ENCODE data around the gene BTNL9. TPM values are rescaled to one million over a fixed set of nuclear protein-coding genes. Genes with fewer than 3 reads are reported as not detected.
"Not testable (repeated sequence)": the region's sequence is repeated elsewhere in the genome, so short reads cannot be mapped to it uniquely, and the experiment has no call there.

Gene BTNL9
- total RNA-seq, 1 experiment from 2014 or later = 5.0 TPM

- no peak overlapping the region for H3K4me3 Mint-ChIP-seq (ENCODE audit: low read depth, unreplicated experiment)
- no peaks in the 10 kb centered on the region for H3K36me3 Mint-ChIP-seq (ENCODE audit: insufficient read depth, unreplicated experiment)
- TF ChIP-seq, protein P1, sequence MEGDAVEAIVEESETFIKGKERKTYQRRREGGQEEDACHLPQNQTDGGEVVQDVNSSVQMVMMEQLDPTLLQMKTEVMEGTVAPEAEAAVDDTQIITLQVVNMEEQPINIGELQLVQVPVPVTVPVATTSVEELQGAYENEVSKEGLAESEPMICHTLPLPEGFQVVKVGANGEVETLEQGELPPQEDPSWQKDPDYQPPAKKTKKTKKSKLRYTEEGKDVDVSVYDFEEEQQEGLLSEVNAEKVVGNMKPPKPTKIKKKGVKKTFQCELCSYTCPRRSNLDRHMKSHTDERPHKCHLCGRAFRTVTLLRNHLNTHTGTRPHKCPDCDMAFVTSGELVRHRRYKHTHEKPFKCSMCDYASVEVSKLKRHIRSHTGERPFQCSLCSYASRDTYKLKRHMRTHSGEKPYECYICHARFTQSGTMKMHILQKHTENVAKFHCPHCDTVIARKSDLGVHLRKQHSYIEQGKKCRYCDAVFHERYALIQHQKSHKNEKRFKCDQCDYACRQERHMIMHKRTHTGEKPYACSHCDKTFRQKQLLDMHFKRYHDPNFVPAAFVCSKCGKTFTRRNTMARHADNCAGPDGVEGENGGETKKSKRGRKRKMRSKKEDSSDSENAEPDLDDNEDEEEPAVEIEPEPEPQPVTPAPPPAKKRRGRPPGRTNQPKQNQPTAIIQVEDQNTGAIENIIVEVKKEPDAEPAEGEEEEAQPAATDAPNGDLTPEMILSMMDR (IDR thresholded peaks at IDR 0.05; ENCODE audit: unreplicated experiment) = no peak
- H3K4me1 Mint-ChIP-seq (ENCODE audit: low read depth, unreplicated experiment) = no peaks in the 10 kb centered on the region
- H3K9me3 Mint-ChIP-seq (ENCODE audit: low read depth, unreplicated experiment) = no peaks in the 10 kb centered on the region
- no TSS peak for BruUV-seq (replicated peaks)
- intact Hi-C loops (cut with micrococcal nuclease; ENCODE audit: unreplicated experiment) = loop anchor here (2.0 kb wide), 1 partner anchor 115 kb away; no protein-coding TSS in a partner anchor
- H3K27me3 Mint-ChIP-seq (ENCODE audit: unreplicated experiment) = no peaks in the 10 kb centered on the region
- DNase-seq = no peak
- CTCF ChIA-PET = interaction anchor here (0.9 kb wide), 1 partner anchor 99 kb away, joined by 3 read pairs; no protein-coding TSS in a partner anchor
- no peak overlapping the region for H3K27ac Mint-ChIP-seq (ENCODE audit: unreplicated experiment)
These were observed 4.1 kb downstream of the BTNL9 start for GRCh38 chr5:181044093-181044599.

GRCh38 chr5:181044662-181045305, 4.7 kb downstream of the BTNL9 start:
- Mint-ChIP-seq H3K4me3 (ENCODE audit: low read depth, unreplicated experiment) (no peak overlapping the region), H3K27me3 (ENCODE audit: unreplicated experiment) (no peaks in the 10 kb centered on the region), H3K36me3 (ENCODE audit: insufficient read depth, unreplicated experiment) (no peaks in the 10 kb centered on the region), H3K27ac (ENCODE audit: unreplicated experiment) (no peak overlapping the region), H3K4me1 (ENCODE audit: low read depth, unreplicated experiment) (no peaks in the 10 kb centered on the region), H3K9me3 (ENCODE audit: low read depth, unreplicated experiment) (no peaks in the 10 kb centered on the region)
- CTCF ChIA-PET = interaction anchor here (0.5 kb wide), 1 partner anchor 68 kb away, joined by 4 read pairs; no protein-coding TSS in a partner anchor
- DNase-seq = no peak
- TF ChIP-seq, protein P1 (IDR thresholded peaks at IDR 0.05; ENCODE audit: unreplicated experiment) = no peak
- intact Hi-C loops (cut with micrococcal nuclease; ENCODE audit: unreplicated experiment) = loop anchor here (2.0 kb wide), 1 partner anchor 114 kb away; no protein-coding TSS in a partner anchor
- no TSS peak for BruUV-seq (replicated peaks)

GRCh38 chr5:181045316-181045715, 5.2 kb downstream of the BTNL9 start:
- no peak for DNase-seq
- Mint-ChIP-seq H3K27me3 (ENCODE audit: unreplicated experiment) (no peaks in the 10 kb centered on the region), H3K36me3 (ENCODE audit: insufficient read depth, unreplicated experiment) (no peaks in the 10 kb centered on the region), H3K4me3 (ENCODE audit: low read depth, unreplicated experiment) (no peak overlapping the region), H3K27ac (ENCODE audit: unreplicated experiment) (no peak overlapping the region), H3K4me1 (ENCODE audit: low read depth, unreplicated experiment) (no peaks in the 10 kb centered on the region), H3K9me3 (ENCODE audit: low read depth, unreplicated experiment) (no peaks in the 10 kb centered on the region)
- intact Hi-C loops (cut with micrococcal nuclease; ENCODE audit: unreplicated experiment) = loop anchor here (2.0 kb wide), 1 partner anchor 113 kb away; no protein-coding TSS in a partner anchor
- BruUV-seq (replicated peaks) = no TSS peak
- TF ChIP-seq, protein P1 (IDR thresholded peaks at IDR 0.05; ENCODE audit: unreplicated experiment) = no peak
- CTCF ChIA-PET = interaction anchor here (0.5 kb wide), 1 partner anchor 69 kb away, joined by 4 read pairs; no protein-coding TSS in a partner anchor

- DNase-seq; H3K9me3 Mint-ChIP-seq (ENCODE audit: low read depth, unreplicated experiment); BruUV-seq (replicated peaks); H3K27me3 Mint-ChIP-seq (ENCODE audit: unreplicated experiment); H3K36me3 Mint-ChIP-seq (ENCODE audit: insufficient read depth, unreplicated experiment); H3K4me3 Mint-ChIP-seq (ENCODE audit: low read depth, unreplicated experiment); H3K4me1 Mint-ChIP-seq (ENCODE audit: low read depth, unreplicated experiment); H3K27ac Mint-ChIP-seq (ENCODE audit: unreplicated experiment); CTCF ChIA-PET: not testable (repeated sequence)
- intact Hi-C loops (cut with micrococcal nuclease; ENCODE audit: unreplicated experiment) = loop anchor here (2.0 kb wide), 1 partner anchor 113 kb away; no protein-coding TSS in a partner anchor
These were observed 5.8 kb downstream of the BTNL9 start for GRCh38 chr5:181045857-181046256.

GRCh38 chr5:181047288-181047687, 7.2 kb downstream of the BTNL9 start:
- BruUV-seq (replicated peaks) = no TSS peak
- H3K4me3 Mint-ChIP-seq (ENCODE audit: low read depth, unreplicated experiment) = no peak overlapping the region
- intact Hi-C loops (cut with micrococcal nuclease; ENCODE audit: unreplicated experiment) = no loop called here
- peaks cover 6% of the 10 kb centered on the region for H3K4me1 Mint-ChIP-seq (ENCODE audit: low read depth, unreplicated experiment)
- CTCF ChIA-PET = no interaction called here
- no peaks in the 10 kb centered on the region for H3K9me3 Mint-ChIP-seq (ENCODE audit: low read depth, unreplicated experiment)
- TF ChIP-seq, protein P1 (IDR thresholded peaks at IDR 0.05; ENCODE audit: unreplicated experiment) = no peak
- H3K27ac Mint-ChIP-seq (ENCODE audit: unreplicated experiment) = no peak overlapping the region
- no peaks in the 10 kb centered on the region for H3K27me3 Mint-ChIP-seq (ENCODE audit: unreplicated experiment)
- DNase-seq = no peak
- H3K36me3 Mint-ChIP-seq (ENCODE audit: insufficient read depth, unreplicated experiment) = peaks cover 6% of the 10 kb centered on the region

Data from Calu3 (cell line).